Caki2 (cell line): ENCODE measurements around the gene ACKR3. TPM values are rescaled to one million over a fixed set of nuclear protein-coding genes. Genes with fewer than 3 reads are reported as not detected.

Experiments used
- DNase-seq: peaks from one replicate; pipeline ENCODE4 v3.0.0-alpha.2; 2015; ENCODE audit warnings: low read depth
- in situ Hi-C: cut with HindIII; loops from 2 replicates; pipeline ENCODE4 v1.10.0; 2016; ENCODE audit warnings: low sequenced_read_pairs, low pct_unique_long_range_greater_than_20kb, mixed read lengths
- total RNA-seq: library from RNA; depleted of rRNA; stranded (reverse); fragments of >200 nt; shearing (Covaris generic); gene quantifications from 2 replicates; pipeline ENCODE4 v1.2.3, GENCODE V29; 2014; ENCODE audit warnings: low replicate concordance

ACKR3 gene
- total RNA-seq, 1 experiment from 2014 or later: 27.2 TPM

DNA sequence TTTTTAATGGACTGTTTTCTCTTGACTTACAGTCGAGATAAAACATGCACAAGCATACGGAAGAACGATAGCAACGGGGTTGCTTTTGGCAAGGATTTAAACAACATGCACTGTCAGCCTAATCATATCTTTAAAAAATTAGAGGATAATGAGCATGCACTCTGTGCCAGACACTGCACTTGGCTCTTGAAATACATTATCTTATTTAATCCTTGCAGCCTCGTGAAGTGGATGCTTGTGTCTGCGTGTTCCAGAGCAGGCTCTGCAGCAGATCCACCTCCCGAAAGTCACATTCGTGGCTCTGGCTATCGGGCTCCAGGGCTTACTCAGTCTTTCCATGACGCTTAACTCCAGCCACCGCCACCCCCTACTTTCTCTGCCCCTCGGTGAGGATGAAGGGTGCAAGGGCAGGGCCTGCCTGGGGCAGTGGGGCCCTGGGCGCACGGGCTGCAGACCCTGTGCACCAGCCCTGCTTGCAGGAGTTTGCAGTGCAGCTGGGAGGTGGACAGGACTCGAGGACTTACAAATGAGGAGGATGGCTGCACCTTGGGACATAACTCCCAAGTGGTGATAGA, 61.7 kb downstream of the ACKR3 start:
- DNase-seq: no peak
- in situ Hi-C loops: no loop called here

DNA sequence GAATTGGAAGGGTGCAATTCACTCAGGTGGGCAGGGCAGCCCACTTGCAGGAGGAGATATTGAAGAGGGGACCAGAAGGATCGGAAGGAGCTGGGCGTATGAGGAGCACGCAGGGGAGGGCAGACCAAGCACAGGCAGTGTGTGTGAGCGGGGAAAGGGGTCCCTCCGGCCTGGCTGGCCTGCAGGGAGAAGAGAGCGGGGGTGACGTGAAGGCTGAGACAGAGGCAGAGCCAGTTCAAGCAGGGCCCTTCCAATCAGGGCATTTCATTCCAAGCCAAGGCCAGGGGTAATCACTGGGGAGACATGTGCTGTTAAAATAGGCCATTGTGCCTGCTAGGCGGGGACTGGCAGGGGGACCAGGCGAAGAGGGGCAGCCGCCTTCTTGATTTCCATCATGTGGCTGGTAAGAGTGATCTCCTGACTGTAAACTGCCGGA, 62.2 kb downstream of the ACKR3 start:
- DNase-seq: no peak
- in situ Hi-C loops: no loop called here
